GM18511 (cell line): ENCODE data around the gene KLHDC10.
A peak's percentile ranks its signal among the peaks of the same experiment; 100 is the strongest.
"Not testable (repeated sequence)": the region's sequence is repeated elsewhere in the genome, so short reads cannot be mapped to it uniquely, and the experiment has no call there.

ENCODE experiments used
- ATAC-seq: cut with Tn5 transposase; IDR thresholded peaks from one replicate; pipeline ENCODE4 v1.9.1; 2021; ENCODE audit warnings: mild to moderate bottlenecking, moderate library complexity; ENCODE audit not compliant: unreplicated experiment

KLHDC10 gene

DNA sequence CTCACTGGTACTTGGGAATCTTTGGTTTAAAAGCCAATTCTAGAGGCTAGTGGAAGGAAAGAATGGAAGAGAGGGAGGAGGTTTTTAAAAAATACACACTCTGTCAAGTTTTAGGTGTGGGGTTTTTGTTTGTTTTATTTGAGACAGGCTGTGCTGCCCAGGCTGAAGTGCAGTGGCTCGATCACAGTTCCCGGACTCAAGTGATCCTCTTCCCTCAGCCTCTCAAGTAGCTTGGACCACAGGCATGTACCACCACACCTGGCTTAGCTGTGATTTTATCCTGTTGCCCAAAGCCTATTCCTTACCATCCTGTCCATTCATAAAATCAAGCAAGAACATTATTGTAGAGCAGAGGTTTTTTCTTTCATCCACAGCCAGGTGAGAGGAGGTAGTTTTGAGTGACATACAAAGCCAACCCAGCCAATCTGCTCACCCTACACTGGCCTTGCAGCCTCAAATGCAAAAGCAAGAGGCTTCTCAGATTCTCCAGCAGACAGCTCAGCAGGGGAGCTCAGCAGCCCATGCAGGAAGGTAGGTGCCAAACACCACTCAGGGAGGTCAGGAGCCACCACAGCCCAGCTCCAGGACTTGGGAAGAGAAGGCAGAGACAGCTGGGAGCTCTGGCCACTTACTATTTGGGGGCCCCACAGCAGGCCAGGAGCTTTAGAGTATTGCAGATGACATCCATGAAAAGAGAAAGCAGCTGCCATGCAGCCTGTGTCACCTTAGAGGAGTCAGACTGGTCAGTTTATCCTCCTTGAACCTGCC is 69.0 kb downstream of the KLHDC10 start:
- no peak for ATAC-seq

DNA sequence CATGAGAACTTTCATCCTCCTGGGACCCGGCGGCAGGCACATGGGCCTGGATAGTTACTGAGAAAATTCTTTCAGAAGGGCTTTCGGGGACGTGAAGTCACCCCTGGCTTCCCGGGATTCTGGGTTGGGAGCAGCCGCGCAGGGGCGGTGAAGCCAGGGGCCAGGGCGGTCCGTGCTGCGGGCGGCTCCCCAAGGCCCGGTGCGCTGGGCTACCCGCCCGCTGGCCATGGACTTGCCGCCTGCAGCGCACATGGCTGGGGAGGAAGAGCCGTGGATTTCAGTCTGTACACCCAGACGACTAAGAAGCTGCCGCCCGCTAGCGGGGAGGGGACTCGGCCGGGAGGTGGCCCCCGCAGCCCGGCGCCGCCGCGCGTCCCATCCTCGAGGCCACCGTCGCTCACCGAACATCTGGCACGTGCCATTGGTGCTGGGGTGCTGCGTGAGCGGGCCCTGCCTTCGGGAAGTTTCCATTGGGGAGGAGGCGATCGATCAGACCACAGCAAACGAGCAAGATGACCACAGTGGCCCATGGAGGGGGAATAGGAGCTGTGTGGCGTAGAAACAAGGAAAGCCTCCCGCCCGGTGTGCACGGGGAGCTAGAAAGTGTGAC is 70.3 kb downstream of the KLHDC10 start:
- no peak for ATAC-seq

DNA sequence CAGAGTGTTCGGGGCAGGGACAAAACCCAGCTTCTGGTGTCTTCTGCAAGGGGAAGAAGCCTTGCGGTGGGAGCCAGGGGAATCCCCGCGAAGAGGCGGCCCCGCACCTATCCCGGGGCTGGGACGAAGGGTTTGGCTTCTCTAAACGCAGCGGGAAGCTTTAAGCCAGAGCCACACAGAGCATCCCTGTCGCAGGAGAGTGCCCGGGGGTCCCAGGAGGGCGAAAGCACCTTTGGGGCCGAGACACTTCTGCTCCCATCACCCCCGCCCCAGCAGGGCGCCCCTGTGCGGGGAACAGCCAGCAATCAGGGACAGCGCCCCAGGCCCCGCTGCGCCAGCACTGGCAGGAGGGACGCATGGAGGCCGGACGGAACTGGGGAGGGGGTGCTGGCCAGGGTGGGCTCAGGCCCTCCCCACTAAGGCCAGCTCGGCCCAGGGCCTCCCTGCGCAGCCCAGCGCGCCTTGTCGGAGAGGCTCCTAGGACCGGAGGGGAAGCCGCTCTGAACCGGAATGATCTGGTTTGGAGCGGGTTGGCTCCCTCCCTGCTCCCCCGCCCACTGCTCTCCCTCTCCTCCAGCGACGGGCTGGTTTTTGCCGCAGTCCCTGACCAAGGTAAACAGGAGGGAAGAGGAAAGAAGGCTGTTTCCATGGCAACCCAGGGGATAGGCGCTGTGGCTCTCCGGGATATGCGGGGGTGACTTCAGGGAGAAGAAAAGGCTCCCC is 71.0 kb downstream of the KLHDC10 start:
- ATAC-seq = peak; percentile 83

DNA sequence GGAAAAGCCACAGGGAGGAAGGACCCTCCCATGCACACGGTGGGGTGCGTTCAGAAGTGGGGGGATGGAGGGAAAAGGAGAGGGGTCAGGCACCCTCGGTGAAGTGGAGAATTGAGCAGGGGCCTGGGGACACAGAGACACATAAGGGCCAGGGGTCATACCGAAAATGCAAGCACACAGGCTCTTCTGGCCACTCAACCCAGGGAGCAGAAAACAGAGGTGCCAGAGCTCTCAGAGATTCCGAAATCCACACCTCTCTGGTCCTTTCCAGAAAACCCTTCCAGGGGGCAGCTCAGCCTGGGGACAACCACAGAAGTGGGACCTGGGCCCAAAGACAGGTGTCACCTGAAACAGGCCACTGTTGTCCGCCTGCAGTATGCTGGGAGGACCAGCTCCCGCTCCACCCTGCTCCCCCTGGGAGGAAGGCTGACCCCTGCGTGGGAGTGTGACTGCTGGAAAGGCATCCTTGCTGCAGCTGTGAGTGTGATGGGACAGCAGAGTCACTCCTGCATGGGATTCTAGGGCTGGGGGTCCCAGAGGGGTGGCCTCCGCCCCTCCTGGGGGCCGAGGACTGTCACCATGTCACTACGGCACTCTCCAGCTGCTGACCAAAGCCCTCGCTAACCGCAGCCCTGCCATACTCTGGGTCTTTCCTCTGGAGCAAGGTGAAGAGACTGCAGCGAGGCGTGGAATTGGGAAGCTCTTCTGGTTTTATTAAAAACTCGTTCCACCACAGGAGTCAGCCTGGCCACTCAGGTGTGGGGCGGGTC is 71.7 kb downstream of the KLHDC10 start:
- ATAC-seq = no peak

DNA sequence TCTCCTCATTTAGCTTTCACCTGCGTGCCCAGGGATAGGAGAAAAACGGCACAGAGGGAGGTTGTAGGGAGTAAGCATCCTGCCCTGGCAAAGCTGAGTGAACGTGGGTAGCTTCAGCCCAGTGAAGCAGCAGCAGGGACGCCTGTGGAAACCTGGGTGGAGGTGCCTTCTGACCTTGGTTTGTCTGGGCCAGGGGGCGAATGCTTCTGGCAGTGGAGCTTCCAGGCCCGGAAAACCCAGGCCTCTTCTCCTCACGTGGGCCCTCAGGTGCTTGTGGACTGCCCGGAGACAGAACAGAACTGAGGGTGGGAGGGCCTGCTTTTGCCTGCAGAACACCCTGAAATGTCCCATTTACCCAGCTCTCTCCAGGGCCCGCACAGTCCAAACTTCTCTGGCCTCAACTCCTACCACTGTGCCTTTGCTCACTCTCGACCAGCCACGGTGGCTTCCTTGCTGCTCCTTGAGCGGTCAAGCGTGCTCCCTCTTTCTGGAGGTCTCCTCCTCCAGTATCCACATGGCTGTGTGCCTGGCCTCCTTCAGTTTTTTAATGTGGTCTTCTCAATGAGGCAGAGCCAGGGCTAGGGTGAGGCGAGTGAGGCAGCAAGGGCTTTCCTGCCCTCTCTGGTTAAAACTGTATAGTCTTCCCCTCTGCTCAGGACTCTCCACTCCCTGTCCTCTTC is 72.5 kb downstream of the KLHDC10 start:
- no peak for ATAC-seq

DNA sequence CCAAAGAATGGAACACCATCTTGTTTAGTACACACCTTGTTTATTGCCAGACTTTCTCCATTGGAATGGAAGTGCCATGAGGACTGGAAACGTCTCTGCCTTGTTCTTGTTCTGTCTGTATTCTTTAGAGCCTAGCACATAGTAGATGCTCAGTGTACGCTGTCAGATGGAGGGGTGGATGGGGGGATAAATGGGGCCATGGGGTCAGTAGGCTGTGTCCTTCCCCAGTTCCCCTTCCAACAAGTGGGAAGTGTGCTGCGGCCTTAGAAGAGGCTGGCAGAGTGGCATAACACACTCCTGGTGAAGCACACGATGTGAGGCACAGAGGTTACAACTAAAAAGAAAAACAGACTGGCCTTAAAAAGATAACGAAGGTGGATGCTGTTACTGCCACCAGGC is 73.0 kb downstream of the KLHDC10 start:
- ATAC-seq = no peak

DNA sequence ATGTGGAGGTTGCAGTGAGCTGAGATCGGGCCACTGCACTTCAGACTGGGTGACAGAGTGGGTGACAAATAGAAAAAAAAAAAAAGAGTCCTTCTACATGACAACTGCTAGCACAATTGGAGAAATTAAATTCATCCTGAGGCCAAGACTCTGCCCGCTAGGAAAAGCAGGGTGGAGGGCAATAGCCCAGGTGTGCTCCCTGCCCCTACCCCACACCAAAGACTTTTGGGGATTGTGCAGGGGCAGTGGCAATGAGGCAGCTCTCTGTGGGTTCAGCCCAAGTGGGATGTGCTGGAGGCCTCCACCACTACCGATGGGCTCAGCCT is 73.6 kb downstream of the KLHDC10 start:
- ATAC-seq = no peak

DNA sequence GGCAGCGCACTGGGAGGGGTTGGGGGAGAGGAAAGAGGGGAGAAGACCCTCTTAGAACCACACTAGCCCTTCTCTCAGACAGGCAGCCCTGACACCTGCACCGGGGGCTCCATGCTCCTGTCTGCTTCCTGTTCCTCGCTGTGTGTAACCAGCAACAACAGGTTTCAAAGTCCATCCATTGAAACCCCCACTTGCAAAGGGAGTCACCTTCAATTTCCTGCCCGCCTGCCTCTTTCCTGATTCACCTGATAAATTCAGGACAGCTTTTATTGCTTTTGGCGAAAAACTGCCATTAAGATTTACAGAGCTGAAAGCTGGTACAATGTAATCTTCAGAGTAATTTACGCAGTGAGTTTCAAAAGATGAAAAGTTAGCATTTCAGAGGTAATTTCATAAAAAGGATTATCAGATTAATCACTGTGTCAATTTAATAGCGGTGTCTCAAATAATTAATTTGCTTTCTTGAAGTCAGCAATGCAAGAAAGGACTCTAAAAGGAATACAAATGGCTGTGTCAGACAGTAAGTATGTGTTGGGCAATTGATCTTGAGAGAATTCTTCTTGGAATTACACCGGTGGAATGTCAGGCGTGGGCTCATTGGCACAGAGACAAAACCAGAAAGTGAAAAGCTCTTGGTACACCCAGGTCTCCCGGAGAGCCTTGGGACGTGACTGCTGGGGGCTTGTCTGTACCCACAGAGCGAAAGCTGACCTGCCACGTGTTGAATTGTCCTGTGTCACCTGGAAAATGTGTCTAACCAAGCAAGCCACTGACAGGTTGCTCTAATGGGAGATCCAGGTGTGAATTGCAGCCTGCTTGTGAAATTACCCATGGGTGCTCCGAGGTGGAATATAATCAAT is 74.2 kb downstream of the KLHDC10 start:
- ATAC-seq = no peak

DNA sequence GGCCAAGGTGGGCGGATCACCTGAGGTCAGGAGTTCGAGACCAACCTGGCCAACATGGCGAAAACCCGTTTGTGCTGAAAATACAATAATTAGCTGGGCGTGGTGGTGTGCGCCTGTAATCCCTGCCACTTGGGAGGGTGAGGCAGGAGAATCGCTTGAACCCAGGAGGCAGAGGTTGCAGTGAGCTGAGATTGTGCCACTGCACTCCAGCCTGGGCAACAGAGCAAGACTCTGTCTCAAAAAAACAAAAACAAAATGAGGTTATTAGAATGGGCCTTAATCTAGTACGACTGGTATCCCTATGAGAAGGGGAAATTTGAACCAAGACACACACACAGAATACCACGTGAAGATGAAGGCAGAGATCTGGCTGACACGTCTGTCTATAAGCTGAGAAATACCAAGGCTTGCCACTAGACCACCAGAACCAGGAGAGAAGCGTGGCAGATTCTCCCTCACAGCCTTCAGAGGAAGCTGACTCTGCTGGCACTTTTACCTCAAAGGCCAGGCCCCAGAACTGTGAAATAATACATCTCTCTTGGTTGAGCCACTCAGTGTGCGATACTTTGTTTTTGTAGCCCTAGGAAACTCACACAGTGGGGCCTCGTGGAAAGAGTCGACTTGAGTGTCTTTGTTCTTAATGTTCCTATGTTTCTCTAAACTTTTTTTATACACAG is 75.2 kb downstream of the KLHDC10 start:
- ATAC-seq = no peak

DNA sequence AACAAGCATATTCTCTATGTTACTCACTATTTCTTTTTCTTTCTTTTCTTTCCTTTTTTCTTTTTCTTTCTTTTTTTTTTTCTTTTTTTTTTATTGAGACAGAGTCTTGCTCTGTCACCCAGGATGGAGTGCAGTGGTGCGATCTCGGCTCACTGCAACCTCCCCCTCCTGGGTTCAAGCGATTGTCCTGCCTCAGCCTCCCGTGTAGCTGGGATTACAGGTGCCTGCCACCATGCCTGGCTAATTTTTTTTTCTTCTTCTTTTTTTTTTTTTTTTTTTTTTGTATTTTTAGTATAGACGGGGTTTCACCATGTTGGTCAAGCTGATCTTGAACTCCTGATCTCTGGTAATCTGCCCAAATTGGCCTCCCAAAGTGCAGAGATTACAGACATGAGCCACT is 75.8 kb downstream of the KLHDC10 start:
- ATAC-seq = not testable (repeated sequence)

DNA sequence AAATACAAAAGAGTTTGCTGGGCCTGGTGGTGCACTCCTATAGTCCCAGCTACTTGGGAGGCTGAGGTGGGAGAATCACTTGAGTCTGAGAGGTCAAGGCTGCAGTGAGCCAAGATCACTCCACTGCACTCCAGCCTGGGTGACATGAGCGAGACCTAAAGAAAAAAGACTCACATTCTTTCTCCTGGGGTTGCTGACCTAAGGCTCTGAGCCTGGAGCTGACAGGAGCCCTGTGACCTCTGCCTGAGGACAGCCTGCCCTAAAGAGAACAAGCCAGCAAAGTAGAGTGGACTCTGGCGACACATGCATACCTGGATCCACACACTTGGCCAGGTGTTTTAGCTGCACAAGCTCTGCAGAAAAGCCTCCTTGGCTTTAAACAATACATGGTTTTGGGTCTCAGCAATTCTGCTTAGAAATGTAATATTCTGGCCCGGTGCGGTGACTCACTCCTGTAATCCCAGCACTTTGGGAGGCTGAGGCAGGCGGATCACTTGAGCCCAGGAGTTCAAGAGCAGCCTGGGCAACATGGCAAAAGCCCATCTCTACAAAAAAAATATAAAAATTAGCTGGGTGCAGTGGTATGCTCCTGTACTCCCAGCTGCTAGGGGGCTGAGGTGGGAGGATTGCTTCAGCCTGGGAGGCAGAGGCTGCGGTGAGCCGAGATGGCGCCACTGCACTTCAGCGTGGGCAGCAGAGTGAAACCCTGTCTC is 76.5 kb downstream of the KLHDC10 start:
- ATAC-seq = no peak

DNA sequence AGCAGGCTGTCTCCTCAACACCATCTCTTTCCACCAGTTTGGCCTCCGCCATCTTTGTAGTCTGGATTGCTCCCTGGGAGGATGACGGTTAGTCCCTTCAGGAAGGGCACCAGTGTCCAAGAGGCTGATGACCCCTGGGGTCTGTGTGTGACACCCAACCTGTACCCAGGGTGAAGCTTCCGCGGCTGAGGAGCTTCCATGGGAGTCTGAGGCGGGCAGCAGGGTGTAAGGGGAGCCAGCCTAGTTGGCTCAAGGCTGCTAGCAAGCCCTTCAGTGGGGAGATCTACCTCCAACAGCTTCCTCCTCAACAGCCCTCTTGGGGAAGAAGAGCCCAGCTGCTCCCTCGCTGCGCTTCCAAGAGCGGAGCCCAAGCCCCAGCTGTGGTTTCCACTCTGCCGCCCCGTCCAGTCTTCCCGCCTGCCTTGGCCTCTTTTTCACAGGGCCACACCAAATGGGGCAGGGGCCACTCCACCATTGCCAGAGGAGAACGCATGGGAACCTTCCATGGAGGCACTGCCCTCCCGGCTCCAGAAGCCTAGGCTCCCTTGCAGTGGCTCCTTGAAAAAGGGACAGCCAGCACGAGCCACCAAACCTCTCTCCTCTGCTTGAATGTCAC is 77.5 kb downstream of the KLHDC10 start:
- ATAC-seq = no peak

DNA sequence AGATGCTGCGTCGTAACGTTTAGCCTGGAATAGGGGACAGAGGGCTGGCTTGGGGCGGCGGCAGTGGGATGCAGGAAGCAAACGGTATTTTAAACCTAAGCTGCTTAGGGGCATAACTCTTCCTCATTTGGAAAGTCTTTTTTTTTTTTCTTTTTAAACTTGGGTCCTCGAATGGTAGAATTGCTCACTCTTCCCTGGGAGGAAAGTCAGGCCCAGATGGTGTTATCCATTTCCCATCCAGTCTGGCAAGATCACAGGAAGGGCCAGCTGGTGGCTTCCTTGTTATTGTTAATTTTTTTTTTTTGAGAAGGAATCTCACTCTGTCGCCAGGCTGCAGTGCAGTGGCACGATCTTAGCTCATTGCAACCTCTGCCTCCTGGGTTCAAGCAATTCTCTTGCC is 78.2 kb downstream of the KLHDC10 start:
- no peak for ATAC-seq

DNA sequence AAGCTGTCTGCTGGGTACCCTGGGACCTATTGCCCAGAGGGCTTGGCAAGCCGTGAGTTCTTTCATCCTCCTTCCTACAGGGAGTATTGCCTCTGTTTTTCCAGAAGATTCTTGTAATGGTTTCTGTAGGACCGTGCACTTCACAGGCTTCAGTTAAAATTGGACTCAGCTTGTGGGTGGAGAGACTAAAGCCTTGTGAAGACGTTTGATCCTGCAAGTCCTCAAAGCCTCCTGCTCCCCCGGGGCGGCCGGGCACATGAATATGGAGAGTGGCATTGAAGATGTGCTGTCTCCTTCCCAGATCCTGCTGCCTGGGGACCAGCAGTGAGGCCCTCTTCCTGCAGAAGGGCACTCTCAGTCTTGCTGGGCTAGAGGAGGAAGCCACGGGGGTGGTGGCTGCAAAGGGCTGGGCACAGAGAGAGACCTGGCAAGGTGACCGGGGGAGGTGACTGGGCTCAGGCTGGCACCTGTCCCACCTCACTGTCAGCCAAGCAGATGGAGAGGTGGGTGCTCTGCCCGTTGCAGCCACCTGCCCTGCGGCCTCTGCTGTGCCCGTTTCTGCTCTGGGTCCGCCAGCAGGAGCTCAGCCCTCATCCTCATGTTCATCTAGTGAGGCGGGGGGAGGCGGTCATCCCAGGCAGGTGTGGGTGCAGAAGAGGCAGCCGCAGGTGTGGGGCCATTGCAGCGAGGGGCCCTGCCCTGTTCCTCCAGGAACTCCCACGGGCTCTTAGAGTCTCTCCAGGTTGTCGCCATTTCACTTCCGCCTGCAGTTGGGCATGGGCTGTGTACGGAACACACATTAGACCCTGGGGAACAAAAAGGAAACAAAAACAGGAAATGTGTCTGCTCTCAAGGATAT is 79.2 kb downstream of the KLHDC10 start:
- no peak for ATAC-seq

DNA sequence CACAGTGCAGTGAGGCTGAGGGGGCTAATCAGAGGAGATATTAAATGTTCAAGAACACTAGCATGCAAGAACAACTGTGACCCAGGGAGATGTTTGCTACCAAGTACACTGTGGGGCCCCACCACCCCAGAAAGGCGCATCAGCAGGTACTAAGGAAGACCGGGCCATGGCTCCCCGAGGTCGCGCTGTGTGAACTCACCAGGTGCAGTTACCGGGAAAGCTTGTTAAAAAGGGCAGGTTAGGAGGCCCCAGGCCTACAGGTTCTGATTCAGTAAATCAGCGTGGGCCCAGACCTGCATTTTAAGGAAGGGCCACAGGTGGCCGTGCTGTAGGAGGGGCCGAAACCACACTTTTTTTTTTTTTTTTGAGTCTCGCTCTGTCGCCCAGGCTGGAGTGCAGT is 80.3 kb downstream of the KLHDC10 start:
- no peak for ATAC-seq

DNA sequence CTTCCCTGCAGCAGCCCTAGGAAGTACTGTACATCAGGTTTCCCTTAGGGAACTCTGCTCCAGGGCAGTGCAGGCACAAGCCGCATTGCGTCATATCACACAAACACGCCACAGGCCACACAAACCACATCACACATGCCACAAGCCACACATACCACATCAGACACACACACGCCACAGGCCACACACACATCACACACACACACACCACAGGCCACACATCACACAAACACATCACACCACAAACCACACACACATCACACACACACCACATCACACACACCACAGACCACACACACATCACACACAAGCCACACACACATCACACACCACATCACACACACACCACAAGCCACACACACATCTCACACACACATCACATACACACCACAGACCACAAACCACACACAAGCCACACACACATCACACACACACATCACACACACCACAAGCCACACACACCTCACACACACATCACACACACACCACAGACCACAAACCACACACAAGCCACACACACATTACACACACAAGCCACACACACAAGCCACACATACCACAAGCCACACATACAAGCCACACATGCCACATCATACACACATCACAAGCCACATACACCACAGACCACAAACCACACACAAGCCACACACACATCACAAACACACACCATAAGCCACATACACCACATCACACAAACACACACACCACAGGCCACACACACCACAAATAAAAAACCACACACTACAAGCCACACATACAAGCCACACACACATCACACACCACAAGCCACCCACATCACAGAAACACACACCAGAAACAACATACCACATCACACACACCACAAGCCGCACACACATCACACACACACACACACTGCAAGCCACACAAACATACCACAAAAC is 81.5 kb downstream of the KLHDC10 start:
- ATAC-seq = no peak
